RWPE2 (cell line): ENCODE measurements around the gene GALR2.

ENCODE experiments used
- ATAC-seq: fragments of 200-7000 bp; cut with Tn5 transposase; 3 replicates; pipeline ENCODE4 v1.9.1; 2021; ENCODE audit warnings: low read depth
- DNase-seq: peaks from one replicate; pipeline ENCODE4 v3.0.0-alpha.2; 2020; ENCODE audit warnings: low spot score
- H3K27ac ChIP-seq: fragments of 450-650 bp; 2 replicates; pipeline ENCODE4 v1.5.1; 2017; ENCODE audit warnings: mild to moderate bottlenecking; ENCODE audit not compliant: poor library complexity, severe bottlenecking
- H3K27me3 ChIP-seq: fragments of 250-450 bp; sonication (Bioruptor Pico); 2 replicates; pipeline ENCODE4 v1.5.1; 2021; ENCODE audit warnings: mild to moderate bottlenecking, moderate library complexity; ENCODE audit not compliant: insufficient read depth, poor library complexity, severe bottlenecking
- H3K36me3 ChIP-seq: fragments of 250-450 bp; sonication (Bioruptor Pico); 2 replicates; pipeline ENCODE4 v1.5.1; 2020; ENCODE audit warnings: low read depth, mild to moderate bottlenecking, moderate library complexity
- H3K4me1 ChIP-seq: fragments of 250-450 bp; sonication (Bioruptor Pico); 2 replicates; pipeline ENCODE4 v1.5.1; 2021; ENCODE audit warnings: mild to moderate bottlenecking, moderate library complexity; ENCODE audit not compliant: insufficient read depth, poor library complexity, severe bottlenecking
- H3K4me3 ChIP-seq: fragments of 250-450 bp; sonication (Bioruptor Pico); 2 replicates; pipeline ENCODE4 v1.5.1; 2021; ENCODE audit warnings: mild to moderate bottlenecking, moderate library complexity; ENCODE audit not compliant: severe bottlenecking
- H3K9me3 ChIP-seq: fragments of 250-450 bp; sonication (Bioruptor Pico); 2 replicates; pipeline ENCODE4 v1.5.1; 2021; ENCODE audit warnings: mild to moderate bottlenecking, moderate library complexity; ENCODE audit not compliant: severe bottlenecking
- TF ChIP-seq, protein P1 (sequence below): fragments of 450-650 bp; IDR thresholded peaks from one replicate; pipeline ENCODE4 v1.5.1; 2017; ENCODE audit warnings: mild to moderate bottlenecking, moderate library complexity; ENCODE audit not compliant: poor library complexity, severe bottlenecking

Gene GALR2

GRCh38 chr17:76091526-76092286 lies 17.1 kb downstream of the GALR2 start:
- TF ChIP-seq, protein P1, sequence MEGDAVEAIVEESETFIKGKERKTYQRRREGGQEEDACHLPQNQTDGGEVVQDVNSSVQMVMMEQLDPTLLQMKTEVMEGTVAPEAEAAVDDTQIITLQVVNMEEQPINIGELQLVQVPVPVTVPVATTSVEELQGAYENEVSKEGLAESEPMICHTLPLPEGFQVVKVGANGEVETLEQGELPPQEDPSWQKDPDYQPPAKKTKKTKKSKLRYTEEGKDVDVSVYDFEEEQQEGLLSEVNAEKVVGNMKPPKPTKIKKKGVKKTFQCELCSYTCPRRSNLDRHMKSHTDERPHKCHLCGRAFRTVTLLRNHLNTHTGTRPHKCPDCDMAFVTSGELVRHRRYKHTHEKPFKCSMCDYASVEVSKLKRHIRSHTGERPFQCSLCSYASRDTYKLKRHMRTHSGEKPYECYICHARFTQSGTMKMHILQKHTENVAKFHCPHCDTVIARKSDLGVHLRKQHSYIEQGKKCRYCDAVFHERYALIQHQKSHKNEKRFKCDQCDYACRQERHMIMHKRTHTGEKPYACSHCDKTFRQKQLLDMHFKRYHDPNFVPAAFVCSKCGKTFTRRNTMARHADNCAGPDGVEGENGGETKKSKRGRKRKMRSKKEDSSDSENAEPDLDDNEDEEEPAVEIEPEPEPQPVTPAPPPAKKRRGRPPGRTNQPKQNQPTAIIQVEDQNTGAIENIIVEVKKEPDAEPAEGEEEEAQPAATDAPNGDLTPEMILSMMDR: no peak
- Histone ChIP-seq H3K27me3 (no peaks in the 10 kb centered on the region), H3K4me3 (no peak overlapping the region), H3K4me1 (no peaks in the 10 kb centered on the region), H3K9me3 (no peaks in the 10 kb centered on the region), H3K36me3 (peaks cover 63% of the 10 kb centered on the region), H3K27ac (no peak overlapping the region)
- ATAC-seq (no peak), DNase-seq (no peak)

GRCh38 chr17:76092526-76093413 lies 18.2 kb downstream of the GALR2 start:
- TF ChIP-seq, protein P1: no peak
- Histone ChIP-seq H3K27me3 (no peaks in the 10 kb centered on the region), H3K27ac (no peak overlapping the region), H3K4me3 (no peak overlapping the region), H3K4me1 (no peaks in the 10 kb centered on the region), H3K9me3 (no peaks in the 10 kb centered on the region), H3K36me3 (peaks cover 69% of the 10 kb centered on the region)
- ATAC-seq (no peak), DNase-seq (no peak)

DNA sequence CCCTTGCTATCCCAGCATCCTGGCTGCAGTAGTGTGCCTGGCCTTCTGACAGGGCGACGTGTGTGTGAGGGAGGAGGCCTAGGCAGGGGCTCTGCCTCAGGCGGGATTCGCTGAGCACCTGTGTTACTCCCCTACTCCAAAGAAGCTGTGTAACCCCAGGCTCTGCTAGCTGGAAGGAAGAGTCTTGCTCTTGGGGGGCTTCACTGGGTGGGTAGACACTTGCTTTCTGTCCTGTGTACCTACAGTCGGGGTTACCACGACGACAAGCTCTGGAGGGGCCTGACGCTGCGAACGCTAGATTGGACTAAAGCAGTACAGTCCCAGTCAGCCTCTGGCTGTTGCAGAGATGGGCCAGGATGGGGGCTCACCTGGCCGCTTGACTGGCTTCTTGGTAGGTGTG lies 19.5 kb downstream of the GALR2 start:
- TF ChIP-seq, protein P1: no peak
- Histone ChIP-seq H3K27ac (no peak overlapping the region), H3K4me3 (no peak overlapping the region), H3K27me3 (no peaks in the 10 kb centered on the region), H3K36me3 (peaks cover 70% of the 10 kb centered on the region), H3K4me1 (no peaks in the 10 kb centered on the region), H3K9me3 (no peaks in the 10 kb centered on the region)
- DNase-seq (no peak), ATAC-seq (no peak)

DNA sequence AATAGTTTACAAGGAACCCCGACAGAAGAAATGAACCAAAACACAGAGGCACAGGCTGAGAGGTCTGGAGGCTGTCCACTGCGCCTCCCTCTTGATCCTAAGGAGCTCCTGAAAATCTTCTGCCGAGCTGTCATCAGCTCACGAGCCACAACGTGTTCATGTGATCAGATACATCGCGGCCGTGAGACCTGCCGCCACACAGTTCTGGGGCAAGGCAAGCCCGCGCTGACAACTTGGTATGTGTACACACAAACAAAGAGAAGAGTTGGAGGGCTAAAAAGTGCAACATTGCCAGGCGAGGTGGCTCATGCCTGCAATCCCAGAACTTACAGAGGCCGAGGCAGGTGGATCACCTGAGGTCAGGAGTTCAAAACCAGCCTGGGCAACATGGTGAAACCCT lies 21.4 kb downstream of the GALR2 start:
- ATAC-seq (no peak), DNase-seq (no peak)
- Histone ChIP-seq H3K4me3 (no peak overlapping the region), H3K4me1 (no peaks in the 10 kb centered on the region), H3K27ac (no peak overlapping the region), H3K27me3 (no peaks in the 10 kb centered on the region), H3K9me3 (no peaks in the 10 kb centered on the region), H3K36me3 (peaks cover 73% of the 10 kb centered on the region)
- TF ChIP-seq, protein P1: no peak
